Suprapubic skin (tissue), 4 donors: Measurements from ENCODE around the gene PHKB.

Source experiments
- EP300 ChIP-seq: sonication (generic); formaldehyde crosslinking; IDR thresholded peaks from one replicate; pipeline ENCODE4 v1.6.1; 2017; ENCODE audit warnings: antibody characterized with exemption
- POLR2AphosphoS5 ChIP-seq, 3 donors: sonication (generic); formaldehyde crosslinking; IDR thresholded peaks; one replicate each; pipeline ENCODE4 v1.6.1; 2017; ENCODE audit warnings: antibody characterized with exemption in 3 of 3
- TF ChIP-seq, protein P1 (sequence below), 2 donors: fragments of 200-600 bp in 1 of 2; fragments of 450-650 bp in 1 of 2; sonication (generic) in 1 of 2; IDR thresholded peaks; one replicate each; pipeline ENCODE4 v1.5.1; 2016 to 2019; ENCODE audit warnings: antibody characterized with exemption in 2 of 2, mild to moderate bottlenecking in 1 of 2, moderate library complexity in 1 of 2

DNA sequence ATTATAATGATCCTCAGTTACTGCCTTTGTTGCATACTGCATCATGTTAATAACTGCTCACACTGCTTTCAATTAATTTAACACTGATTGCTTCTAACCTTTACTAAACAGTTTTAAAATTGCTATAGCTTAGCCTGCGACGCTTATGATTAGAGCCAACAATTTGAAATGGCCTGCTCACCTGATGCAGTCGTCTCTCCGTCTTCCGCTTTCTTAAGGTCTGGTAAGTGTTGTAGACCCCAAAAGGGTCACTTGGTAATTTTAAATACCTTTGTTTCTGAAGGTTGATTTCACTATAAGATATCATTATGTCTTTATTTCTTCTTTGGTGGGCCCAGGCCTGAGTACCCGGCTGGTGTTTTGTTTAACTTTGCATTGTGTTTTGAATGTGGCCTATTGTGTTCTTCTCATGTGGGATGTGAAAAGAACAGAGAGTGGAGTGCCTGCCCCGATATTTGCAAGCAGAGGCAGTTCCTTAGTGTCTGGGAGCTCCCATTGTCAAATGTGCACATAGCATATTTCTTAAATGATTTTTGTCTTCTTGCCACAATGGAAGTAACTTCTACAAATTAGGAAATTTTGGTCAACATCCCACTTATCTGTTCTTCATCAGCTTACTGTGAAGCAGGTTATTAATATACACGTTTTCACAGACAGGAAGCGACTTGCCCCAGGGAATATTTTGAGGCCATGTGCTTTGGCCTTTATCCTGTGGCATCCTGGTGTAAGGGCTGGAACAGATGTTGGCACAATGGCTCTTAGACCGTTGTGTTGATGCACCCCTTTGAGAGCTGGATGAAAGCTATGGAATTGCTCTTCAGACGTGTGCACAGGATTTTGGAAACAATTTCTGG lies 2.9 kb downstream of the PHKB start:
- TF ChIP-seq, protein P1, sequence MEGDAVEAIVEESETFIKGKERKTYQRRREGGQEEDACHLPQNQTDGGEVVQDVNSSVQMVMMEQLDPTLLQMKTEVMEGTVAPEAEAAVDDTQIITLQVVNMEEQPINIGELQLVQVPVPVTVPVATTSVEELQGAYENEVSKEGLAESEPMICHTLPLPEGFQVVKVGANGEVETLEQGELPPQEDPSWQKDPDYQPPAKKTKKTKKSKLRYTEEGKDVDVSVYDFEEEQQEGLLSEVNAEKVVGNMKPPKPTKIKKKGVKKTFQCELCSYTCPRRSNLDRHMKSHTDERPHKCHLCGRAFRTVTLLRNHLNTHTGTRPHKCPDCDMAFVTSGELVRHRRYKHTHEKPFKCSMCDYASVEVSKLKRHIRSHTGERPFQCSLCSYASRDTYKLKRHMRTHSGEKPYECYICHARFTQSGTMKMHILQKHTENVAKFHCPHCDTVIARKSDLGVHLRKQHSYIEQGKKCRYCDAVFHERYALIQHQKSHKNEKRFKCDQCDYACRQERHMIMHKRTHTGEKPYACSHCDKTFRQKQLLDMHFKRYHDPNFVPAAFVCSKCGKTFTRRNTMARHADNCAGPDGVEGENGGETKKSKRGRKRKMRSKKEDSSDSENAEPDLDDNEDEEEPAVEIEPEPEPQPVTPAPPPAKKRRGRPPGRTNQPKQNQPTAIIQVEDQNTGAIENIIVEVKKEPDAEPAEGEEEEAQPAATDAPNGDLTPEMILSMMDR (IDR thresholded peaks at IDR 0.05): no peak
- TF ChIP-seq EP300 (no peak), POLR2AphosphoS5 (IDR thresholded peaks at IDR 0.05) (no peak)
